CD4-positive, alpha-beta T cell treated with Interleukin-12 subunit alpha and Interleukin-12 subunit beta, for 1 hour (primary cell): ENCODE measurements around the gene PIGL.

Experiments
- DNase-seq: peaks from one replicate; pipeline ENCODE4 v3.0.0-alpha.2; 2020

PIGL gene

GRCh38 chr17:16314859-16315258 is 97.8 kb downstream of the PIGL start:
- no peak for DNase-seq

- DNase-seq, result no peak
Observed at GRCh38 chr17:16319969-16320368, 103.0 kb downstream of the PIGL start.

GRCh38 chr17:16322636-16323035 is 105.6 kb downstream of the PIGL start:
- no peak for DNase-seq

- no peak for DNase-seq
Observed at GRCh38 chr17:16325964-16326363, 109.0 kb downstream of the PIGL start.

- DNase-seq, result no peak
Observed at GRCh38 chr17:16327018-16327417, 110.0 kb downstream of the PIGL start.

GRCh38 chr17:16328997-16329396 is 112.0 kb downstream of the PIGL start:
- no peak for DNase-seq

GRCh38 chr17:16329519-16330271 is 112.7 kb downstream of the PIGL start:
- DNase-seq, result no peak

GRCh38 chr17:16338391-16338790 is 121.4 kb downstream of the PIGL start:
- no peak for DNase-seq

- DNase-seq, result no peak
Observed at GRCh38 chr17:16339402-16339801, 122.4 kb downstream of the PIGL start.

- no peak for DNase-seq
Observed at GRCh38 chr17:16339959-16340358, 122.9 kb downstream of the PIGL start.

- no peak for DNase-seq
Observed at GRCh38 chr17:16342979-16343378, 126.0 kb downstream of the PIGL start.

GRCh38 chr17:16343569-16343968 is 126.6 kb downstream of the PIGL start:
- DNase-seq, result no peak

- DNase-seq, result no peak
Observed at GRCh38 chr17:16345565-16345964, 128.6 kb downstream of the PIGL start.

- no peak for DNase-seq
Observed at GRCh38 chr17:16346721-16347271, 129.8 kb downstream of the PIGL start.

GRCh38 chr17:16348586-16348985 is 131.6 kb downstream of the PIGL start:
- no peak for DNase-seq

- no peak for DNase-seq
Observed at GRCh38 chr17:16349431-16349830, 132.4 kb downstream of the PIGL start.

GRCh38 chr17:16351831-16352230 is 134.8 kb downstream of the PIGL start:
- no peak for DNase-seq

GRCh38 chr17:16352303-16352666 is 135.3 kb downstream of the PIGL start:
- peak; percentile 11 for DNase-seq

- no peak for DNase-seq
Observed at GRCh38 chr17:16352667-16353316, 135.8 kb downstream of the PIGL start.

- peak; percentile 75 for DNase-seq
Observed at GRCh38 chr17:16353317-16354174, 136.5 kb downstream of the PIGL start, which contains the start of gene CENPV. Gene CENPV, minus strand, starts transcription at chr17:16353469. Its CDS starts 33 bp downstream, at chr17:16353436.

- no peak for DNase-seq
Observed at GRCh38 chr17:16354585-16354984, 137.6 kb downstream of the PIGL start.

GRCh38 chr17:16358394-16358793 is 141.4 kb downstream of the PIGL start:
- DNase-seq, result no peak

- DNase-seq, result no peak
Observed at GRCh38 chr17:16361874-16362273, 144.9 kb downstream of the PIGL start.
